ENCODE measurements around the gene ARHGAP24.
A peak's percentile ranks its signal among the peaks of the same experiment; 100 is the strongest.
"Not testable (repeated sequence)": the region's sequence is repeated elsewhere in the genome, so short reads cannot be mapped to it uniquely, and the experiment has no call there.

Gene ARHGAP24

DNA sequence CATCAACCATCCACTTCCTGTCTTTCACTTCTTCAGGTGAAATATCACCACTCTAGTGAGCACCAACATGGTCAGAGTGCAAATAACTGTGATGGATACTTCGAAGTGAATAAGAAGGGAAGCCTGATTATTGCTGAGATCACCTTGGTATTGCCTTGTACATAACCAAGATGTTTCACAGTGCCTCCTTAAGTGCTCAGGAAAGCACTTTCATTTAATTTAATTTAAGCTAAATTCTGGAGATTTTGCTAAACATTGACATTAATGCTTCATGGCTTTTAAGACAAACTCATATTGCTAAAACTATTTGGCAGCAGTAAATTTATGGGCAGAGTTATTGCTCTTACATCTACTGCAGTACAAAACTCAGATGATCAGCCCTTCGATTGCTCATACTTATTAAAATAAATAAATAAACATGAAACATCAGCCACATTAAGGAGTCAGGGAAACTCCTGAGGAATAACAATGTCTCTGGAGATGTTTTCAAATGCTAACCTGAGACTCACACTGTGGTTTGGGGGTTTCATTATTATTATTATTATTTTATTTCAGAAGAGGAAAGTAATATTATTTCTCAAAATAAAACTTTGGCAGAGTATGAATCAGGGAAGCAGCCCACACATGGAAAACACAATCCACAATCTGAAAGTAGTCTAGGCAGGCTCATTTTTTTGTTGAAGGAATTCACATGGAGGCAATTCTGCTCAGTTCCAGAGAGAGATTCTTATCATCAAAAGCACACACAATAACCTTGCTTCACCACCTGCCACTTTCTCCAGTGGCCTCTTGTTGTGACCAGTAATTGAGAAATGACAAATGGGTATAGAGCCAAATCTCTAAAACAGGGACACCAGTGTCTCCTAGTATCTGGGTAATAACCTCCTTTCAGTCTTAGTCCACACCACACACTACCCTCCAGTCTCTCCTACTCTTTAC lies 540.7 kb downstream of the ARHGAP24 start:
- no peak for DNase-seq (ENCODE audit: low spot score)

DNA sequence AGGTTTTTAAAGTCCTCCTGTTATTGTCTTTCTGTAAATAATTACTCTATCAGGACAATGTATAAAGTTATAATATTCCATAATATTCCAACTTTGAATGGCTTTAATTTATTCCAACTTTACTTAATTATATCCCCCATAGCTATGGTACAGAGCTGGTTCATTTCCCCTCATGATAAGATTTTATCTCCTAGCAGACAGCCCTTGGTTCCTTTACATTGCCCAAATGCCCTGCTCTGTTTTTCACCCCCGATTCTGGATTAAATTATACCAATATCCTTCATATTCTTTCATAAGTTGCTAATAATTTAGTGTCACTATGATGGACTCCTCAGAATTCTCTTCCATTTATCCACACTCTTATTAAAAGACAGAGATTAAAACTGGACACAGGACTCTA lies 544.4 kb downstream of the ARHGAP24 start:
- DNase-seq (ENCODE audit: low spot score), result no peak

DNA sequence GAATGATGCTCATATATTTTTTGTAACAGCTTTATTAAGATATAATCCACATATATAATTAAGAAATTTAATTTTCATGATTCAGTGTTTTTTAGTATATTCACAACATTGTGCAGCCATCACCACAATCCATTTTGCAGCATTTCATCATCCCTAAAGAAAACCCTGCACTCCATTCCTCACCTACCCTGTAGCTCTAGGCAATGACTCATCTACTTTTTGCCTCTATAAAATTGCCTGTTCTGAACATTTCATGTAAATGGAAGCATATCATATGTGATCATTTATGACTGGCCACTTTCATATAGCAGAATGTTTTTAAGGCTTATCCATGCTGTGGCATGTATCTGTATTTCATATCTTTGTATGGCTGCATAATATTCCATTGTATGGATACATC lies 545.0 kb downstream of the ARHGAP24 start:
- no peak for DNase-seq (ENCODE audit: low spot score)

DNA sequence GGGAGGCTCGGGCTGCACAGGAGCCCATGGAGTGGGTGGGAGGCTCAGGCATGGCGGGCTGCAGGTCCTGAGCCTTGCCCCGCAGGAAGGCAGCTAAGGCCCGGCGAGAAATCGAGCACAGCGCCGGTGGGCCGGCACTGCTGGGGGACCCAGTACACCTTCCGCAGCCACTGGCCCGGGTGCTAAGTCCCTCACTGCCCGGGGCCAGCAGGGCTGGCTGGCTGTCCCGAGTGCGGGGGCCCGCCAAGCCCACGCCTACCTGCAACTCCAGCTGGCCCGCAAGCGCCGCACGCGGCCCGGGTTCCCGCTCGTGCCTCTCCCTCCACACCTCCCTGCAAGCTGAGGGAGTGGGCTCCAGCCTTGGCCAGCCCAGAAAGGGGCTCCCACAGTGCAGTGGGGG lies 546.7 kb downstream of the ARHGAP24 start:
- DNase-seq (ENCODE audit: low spot score), result not testable (repeated sequence)

DNA sequence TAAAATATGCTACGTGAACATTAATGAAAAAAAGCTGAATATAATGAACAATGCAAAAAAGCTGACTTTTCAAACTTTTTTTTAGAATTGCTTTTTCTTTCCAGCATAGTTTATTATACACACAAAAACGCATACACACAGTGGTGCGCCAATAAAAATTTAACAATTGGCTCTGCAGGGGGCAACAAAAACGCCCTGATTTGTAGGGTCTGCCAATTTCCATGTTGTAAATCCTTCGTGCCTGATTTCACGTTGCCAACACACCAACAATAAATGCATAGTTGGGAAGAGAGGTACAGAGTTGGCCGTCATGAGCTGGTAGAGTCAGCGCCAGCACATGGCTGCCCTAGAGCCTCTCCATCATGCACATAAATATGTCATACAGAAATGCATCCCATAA lies 551.8 kb downstream of the ARHGAP24 start:
- DNase-seq (ENCODE audit: low spot score), result no peak

DNA sequence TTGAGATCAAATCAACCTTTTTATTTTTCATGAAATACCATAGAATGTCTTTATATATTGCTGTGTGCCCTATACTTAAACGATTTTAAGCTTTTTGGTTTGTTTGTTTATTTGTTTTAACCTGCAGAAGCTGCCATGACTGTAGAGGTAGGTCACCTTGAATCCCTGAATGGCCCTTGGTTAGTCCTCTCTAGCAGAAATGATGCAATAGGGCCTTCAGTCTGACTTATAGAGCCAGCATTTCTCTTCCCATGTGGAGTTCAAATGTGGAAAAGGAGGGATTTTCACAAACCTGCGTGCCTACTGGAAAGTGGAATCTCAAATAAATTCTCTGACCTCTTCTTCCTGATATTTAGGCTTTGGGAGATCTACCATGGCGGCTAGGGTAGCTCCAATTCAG lies 557.0 kb downstream of the ARHGAP24 start:
- DNase-seq (ENCODE audit: low spot score), result no peak

DNA sequence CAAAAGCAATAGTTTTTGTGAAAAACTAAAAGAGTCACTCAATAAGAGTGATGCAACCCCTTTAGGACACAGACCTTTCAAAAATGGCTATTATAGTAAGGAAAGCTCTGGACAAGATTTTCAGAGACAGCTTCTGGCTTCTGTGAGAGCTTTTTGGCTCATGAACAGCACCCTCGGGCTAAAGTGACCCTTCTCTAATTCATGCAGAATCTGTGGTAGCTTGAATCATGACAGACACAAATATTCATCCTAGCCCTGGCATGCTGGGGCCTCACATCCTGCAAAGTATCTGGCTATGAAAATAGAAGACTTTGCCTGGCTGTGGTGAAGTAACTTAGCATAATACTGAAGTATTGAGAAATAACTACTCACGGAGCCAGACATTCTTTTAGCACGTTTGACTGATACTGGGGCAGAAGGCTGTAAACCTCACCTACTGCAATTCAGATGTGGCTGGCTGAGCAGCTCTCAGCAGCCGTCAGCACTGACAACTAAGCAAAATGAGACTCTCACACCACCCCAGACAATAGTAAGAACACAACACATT lies 557.6 kb downstream of the ARHGAP24 start:
- no peak for DNase-seq (ENCODE audit: low spot score)

DNA sequence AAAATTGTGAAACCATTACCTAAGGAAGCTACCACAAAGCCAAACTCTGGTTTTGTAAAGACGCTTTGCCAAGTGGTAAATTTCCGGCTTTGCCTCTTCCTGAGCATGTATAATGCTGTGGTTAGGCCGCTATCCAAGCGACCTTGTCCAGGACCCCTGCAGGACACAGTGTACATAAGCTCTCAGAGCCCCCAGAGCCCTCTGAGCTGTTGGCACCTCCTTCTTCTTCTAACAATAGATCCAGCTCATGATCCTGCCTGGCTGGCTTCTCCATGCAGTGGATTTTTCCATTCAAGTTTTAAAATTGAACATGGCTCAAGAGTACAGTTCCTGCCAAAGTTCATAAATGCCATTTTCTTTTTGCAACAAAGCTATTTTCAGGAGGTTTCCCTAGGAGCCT lies 558.2 kb downstream of the ARHGAP24 start:
- no peak for DNase-seq (ENCODE audit: low spot score)

DNA sequence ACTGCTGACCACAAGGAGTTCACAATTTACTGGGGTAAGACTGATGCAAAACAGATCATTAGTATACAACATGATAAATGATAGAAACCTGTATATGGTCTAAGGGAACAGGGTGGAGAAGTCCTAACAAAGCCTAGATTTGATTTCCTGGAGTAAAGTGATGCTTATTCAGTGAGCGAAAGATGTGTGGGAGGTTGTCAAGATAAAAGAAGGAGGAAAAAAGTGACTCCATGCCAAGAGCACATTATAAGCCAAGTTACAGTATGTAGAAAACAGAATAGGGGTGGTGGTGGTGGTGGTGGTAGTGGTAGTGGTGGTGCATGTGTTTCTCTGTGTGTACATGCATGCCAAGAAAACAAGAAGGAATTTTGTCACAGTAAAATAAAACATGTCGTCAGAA lies 559.7 kb downstream of the ARHGAP24 start:
- DNase-seq (ENCODE audit: low spot score), result no peak

DNA sequence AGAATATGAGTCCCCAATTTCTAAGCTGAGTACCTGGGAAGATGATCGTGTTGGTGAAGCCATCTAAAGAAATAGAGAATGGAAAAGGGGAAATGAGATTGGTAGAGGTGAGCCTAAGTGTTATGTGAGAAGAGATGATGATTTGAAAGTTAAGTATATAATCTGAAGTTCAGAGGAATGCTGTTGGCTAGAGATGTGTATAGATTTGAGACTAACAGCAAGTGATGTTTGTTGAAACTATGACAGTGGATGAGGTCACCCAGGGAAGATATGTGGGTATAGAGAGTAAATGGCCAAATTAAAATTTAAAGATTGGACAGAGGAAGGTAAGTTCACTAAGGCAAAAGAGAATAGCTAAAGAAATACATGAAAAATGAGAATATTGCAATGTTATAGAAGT lies 560.7 kb downstream of the ARHGAP24 start:
- no peak for DNase-seq (ENCODE audit: low spot score)

DNA sequence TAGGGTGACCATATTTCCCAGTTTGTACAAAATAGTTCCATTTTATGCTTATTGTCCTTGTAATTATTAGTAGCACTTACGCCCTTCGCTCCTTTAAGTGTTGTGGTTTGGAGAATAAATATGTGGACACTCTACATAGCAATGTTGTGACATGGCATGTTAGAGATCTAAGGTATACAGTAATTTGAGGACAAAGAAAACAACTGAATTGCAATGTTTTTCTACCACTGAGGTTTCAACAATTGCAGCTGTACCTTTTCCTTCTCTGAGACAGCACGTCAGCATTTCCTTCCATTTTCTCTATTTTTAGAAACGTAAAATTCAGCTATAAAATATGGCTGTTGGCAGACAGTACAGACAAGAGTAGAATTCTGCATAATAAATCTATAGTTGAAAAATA lies 561.8 kb downstream of the ARHGAP24 start:
- DNase-seq (ENCODE audit: low spot score), result no peak

DNA sequence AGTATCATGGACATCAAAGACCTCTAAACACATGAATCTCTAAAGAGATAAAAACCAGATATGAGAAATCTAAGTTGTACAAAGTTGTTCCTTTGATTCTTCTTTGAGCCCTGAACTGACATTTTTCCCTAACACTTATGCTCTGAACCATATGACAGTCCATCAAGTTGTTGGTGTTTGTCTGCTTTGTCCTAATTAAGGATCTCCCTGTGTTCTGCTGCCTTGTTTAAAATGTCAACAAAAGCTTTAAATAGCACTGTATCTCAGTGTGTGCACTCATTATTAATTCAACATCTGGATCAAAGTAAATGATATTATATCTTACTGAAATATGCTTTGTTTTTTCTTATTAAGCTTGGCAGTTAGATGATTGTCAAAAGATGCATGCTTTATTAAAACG lies 563.1 kb downstream of the ARHGAP24 start:
- no peak for DNase-seq (ENCODE audit: low spot score)

DNA sequence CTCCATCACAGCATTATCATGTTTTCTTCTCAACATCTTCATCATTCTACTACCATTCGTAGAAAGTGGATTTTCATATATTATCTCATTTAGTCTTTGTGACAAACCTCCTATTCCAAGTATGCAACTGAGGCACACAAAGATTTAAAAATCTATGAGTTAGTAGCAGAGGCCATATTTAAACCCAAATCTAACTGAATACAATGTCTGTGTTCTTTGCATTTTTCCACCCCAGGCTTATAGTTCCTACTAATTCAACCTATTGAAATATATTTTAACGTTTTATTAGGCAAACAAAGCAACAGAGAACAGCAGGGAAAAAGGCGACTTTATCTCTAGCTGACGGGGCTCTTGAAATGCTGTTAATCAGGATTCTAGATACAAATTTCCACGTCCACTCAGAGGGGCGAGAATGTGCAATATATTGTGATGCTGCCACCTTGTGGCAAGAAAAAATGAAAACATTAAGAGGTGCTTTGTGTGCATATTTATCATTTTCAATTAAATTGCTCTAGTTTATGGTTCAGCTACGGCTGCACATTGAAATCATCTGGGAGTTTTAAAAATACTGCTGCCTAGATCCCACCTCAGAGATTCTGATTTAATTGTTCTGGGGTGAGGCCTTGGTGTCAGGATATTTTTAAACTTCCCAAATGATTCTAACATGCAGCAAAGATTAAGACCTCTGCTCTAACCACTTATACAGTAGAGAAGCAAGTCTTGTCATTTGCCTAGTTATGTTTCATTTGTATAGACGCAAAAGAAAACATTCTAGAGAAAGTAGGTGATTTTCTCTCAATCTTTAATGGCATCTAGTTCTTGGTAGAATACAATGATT lies 569.0 kb downstream of the ARHGAP24 start:
- peak; percentile 19 for DNase-seq (ENCODE audit: low spot score)

DNA sequence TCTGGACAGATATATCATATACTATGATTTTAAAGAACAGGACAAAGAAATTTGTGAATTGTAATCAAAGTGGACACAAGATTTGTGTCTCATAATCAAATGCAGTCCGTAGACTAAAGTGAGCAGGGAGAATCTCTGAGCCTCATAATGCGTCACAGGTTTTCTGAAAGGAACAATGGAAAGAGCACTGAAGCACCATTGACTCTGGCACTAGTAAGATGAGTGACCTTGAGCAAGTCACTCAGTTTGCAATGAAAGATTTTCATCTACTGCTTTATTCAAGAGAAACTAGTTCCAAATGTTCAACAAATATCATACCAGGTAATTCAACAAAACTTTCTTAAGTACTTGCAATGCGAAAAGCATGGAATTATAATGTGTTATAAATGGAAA lies 569.6 kb downstream of the ARHGAP24 start:
- DNase-seq (ENCODE audit: low spot score), result no peak

DNA sequence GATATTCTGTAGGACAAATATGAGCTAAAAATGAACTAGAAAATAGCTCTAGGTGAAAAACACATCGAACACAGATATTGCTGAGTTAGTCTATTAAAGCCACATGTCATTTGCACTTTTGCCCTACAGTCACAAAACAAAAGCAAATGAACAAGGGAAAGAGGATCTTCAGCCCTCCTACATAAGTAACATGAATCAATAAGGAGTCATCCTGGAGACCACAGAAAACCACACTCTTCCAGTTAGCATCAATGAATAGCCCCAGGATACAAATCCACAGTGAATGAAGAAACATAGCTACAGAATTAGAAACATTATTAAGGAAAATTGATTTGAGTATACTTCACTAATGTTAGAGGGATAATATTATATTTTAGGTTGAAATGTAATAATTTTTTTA lies 573.5 kb downstream of the ARHGAP24 start:
- DNase-seq (ENCODE audit: low spot score), result no peak

DNA sequence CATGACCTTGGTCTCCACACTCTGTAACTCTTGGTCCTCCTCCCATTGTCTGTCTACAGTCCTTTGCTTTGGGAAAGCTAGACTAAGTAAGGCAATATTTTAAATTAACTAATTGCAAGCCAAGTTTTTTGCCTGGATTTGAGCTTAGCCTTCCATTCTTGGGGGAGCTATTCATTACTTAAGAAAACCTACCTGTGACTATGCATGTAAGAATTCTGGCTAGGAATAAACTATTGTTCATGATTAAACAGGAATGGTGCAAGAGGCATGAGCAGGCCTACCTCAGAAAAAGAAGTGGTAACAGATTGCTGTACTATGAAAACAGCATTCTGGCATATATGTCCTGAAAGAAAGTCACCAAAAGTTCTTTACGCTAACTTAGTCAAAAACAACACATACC lies 575.5 kb downstream of the ARHGAP24 start:
- DNase-seq (ENCODE audit: low spot score), result no peak
